Mesendoderm (in vitro differentiated cells): ENCODE data around the gene CD200.
A peak's percentile ranks its signal among the peaks of the same experiment; 100 is the strongest.

Experiments used
- DNase-seq: peaks from one replicate; pipeline ENCODE4 v3.0.0; 2013
- H2AK5ac ChIP-seq: 2 replicates; pipeline ENCODE4 v1.6.1; 2013; ENCODE audit warnings: low read length, inconsistent platforms
- H2BK120ac ChIP-seq: 2 replicates; pipeline ENCODE4 v1.6.1; 2013; ENCODE audit warnings: low read depth, mild to moderate bottlenecking, low read length, moderate library complexity, mixed read lengths
- H2BK15ac ChIP-seq: replicated peaks from 2 replicates; pipeline ENCODE4 v1.6.1; 2013; ENCODE audit warnings: low read depth, mild to moderate bottlenecking, moderate library complexity
- H2BK5ac ChIP-seq: 2 replicates; pipeline ENCODE4 v1.6.1; 2013; ENCODE audit warnings: low read length, inconsistent platforms
- H3K18ac ChIP-seq: 2 replicates; pipeline ENCODE4 v1.6.1; 2013; ENCODE audit warnings: mild to moderate bottlenecking, low read length, mixed read lengths
- H3K23ac ChIP-seq: one replicate; pipeline ENCODE4 v1.6.1; 2013; ENCODE audit warnings: low read length
- H3K27ac ChIP-seq: 2 replicates; pipeline ENCODE4 v1.5.1; 2013; ENCODE audit warnings: low read depth, mild to moderate bottlenecking, inconsistent platforms, low read length, moderate library complexity
- H3K27me3 ChIP-seq: 2 replicates; pipeline ENCODE4 v1.6.1; 2013; ENCODE audit warnings: low read length, control low read depth, mild to moderate bottlenecking, inconsistent platforms; ENCODE audit not compliant: insufficient read depth, poor library complexity
- H3K36me3 ChIP-seq: 2 replicates; pipeline ENCODE4 v1.6.1; 2013; ENCODE audit warnings: low read length, inconsistent platforms; ENCODE audit not compliant: control insufficient read depth, insufficient read depth
- H3K4ac ChIP-seq: one replicate; pipeline ENCODE4 v1.6.1; 2013; ENCODE audit warnings: low read depth, mild to moderate bottlenecking, low read length, moderate library complexity
- H3K4me1 ChIP-seq: 2 replicates; pipeline ENCODE4 v1.6.1; 2013; ENCODE audit warnings: low read depth, low read length, inconsistent platforms; ENCODE audit not compliant: control insufficient read depth
- H3K4me2 ChIP-seq: 2 replicates; pipeline ENCODE4 v1.6.1; 2013; ENCODE audit warnings: low read length
- H3K4me3 ChIP-seq: 2 replicates; pipeline ENCODE4 v1.5.1; 2013; ENCODE audit warnings: mild to moderate bottlenecking, low read length
- H3K56ac ChIP-seq: one replicate; pipeline ENCODE4 v1.6.1; 2013; ENCODE audit warnings: low read length
- H3K79me1 ChIP-seq: 2 replicates; pipeline ENCODE4 v1.6.1; 2013; ENCODE audit warnings: low read length, inconsistent platforms
- H3K79me2 ChIP-seq: 2 replicates; pipeline ENCODE4 v1.6.1; 2013; ENCODE audit warnings: mild to moderate bottlenecking, low read length; ENCODE audit not compliant: control insufficient read depth, insufficient read depth
- H3K9ac ChIP-seq: 2 replicates; pipeline ENCODE4 v1.6.1; 2013; ENCODE audit warnings: low read length, inconsistent platforms
- H4K5ac ChIP-seq: one replicate; pipeline ENCODE4 v1.6.1; 2013; ENCODE audit warnings: low read length
- H4K8ac ChIP-seq: one replicate; pipeline ENCODE4 v1.6.1; 2013; ENCODE audit warnings: low read depth, mild to moderate bottlenecking, control low read depth, low read length, moderate library complexity
- WGBS: extraction: QIAGEN DNeasy Blood & Tissue Kit; methylation state at CpG from one replicate; pipeline ENCODE4 v1.1.7; 2013; ENCODE audit warnings: low lambda C conversion rate, missing lambda C conversion rate; ENCODE audit not compliant: insufficient coverage; ENCODE audit errors: extremely low coverage; 5-methylcytosine and 5-hydroxymethylcytosine counted together

The CD200 gene

GRCh38 chr3:112334691-112335433 lies 1.9 kb downstream of the CD200 start:
- WGBS: no CpG with 5 or more reads among the region's 6 CpGs
- Histone ChIP-seq H2BK5ac (no peak overlapping the region), H3K36me3 (no peaks in the 10 kb centered on the region), H2BK15ac (no peak overlapping the region), H3K9ac (peak overlapping the region; percentile 52), H3K27me3 (no peaks in the 10 kb centered on the region), H3K79me2 (peaks cover 49% of the 10 kb centered on the region), H3K18ac (peak overlapping the region; percentile 39), H3K79me1 (peaks cover 4% of the 10 kb centered on the region), H3K4me2 (peak overlapping the region; percentile 8), H3K4me1 (peaks cover 11% of the 10 kb centered on the region), H3K4me3 (no peak overlapping the region), H3K4ac (no peak overlapping the region), H2BK120ac (no peak overlapping the region), H4K8ac (peak overlapping the region; percentile 43), H2AK5ac (no peak overlapping the region), H3K23ac (no peak overlapping the region), H3K27ac (no peak overlapping the region), H4K5ac (no peak overlapping the region), H3K56ac (peak overlapping the region; percentile 63)
- DNase-seq: no peak

GRCh38 chr3:112335434-112335781 lies 2.5 kb downstream of the CD200 start:
- Histone ChIP-seq H3K23ac (no peak overlapping the region), H3K27ac (no peak overlapping the region), H3K56ac (no peak overlapping the region), H4K5ac (no peak overlapping the region), H2BK5ac (peak overlapping the region; percentile 18), H2BK120ac (no peak overlapping the region), H3K4me3 (no peak overlapping the region), H3K4ac (no peak overlapping the region), H3K4me2 (no peak overlapping the region), H3K4me1 (peaks cover 11% of the 10 kb centered on the region), H2BK15ac (no peak overlapping the region), H3K79me1 (peaks cover 4% of the 10 kb centered on the region), H3K18ac (peak overlapping the region; percentile 64), H4K8ac (no peak overlapping the region), H3K79me2 (peaks cover 50% of the 10 kb centered on the region), H3K36me3 (no peaks in the 10 kb centered on the region), H3K27me3 (no peaks in the 10 kb centered on the region), H2AK5ac (no peak overlapping the region), H3K9ac (no peak overlapping the region)
- peak; percentile 26 for DNase-seq
- no CpG with 5 or more reads among the region's 2 CpGs for WGBS

- Histone ChIP-seq H3K36me3 (no peaks in the 10 kb centered on the region), H3K4ac (no peak overlapping the region), H3K18ac (no peak overlapping the region), H3K4me1 (peaks cover 11% of the 10 kb centered on the region), H4K5ac (no peak overlapping the region), H2BK120ac (no peak overlapping the region), H3K4me3 (no peak overlapping the region), H4K8ac (no peak overlapping the region), H3K56ac (peak overlapping the region; percentile 12), H2AK5ac (no peak overlapping the region), H3K4me2 (no peak overlapping the region), H3K79me1 (peaks cover 8% of the 10 kb centered on the region), H3K27ac (no peak overlapping the region), H2BK15ac (no peak overlapping the region), H3K79me2 (peaks cover 59% of the 10 kb centered on the region), H3K23ac (no peak overlapping the region), H3K27me3 (no peaks in the 10 kb centered on the region), H3K9ac (no peak overlapping the region), H2BK5ac (no peak overlapping the region)
- no CpG with 5 or more reads among the region's 6 CpGs for WGBS
- no peak for DNase-seq
Observed at GRCh38 chr3:112338021-112338726, 5.2 kb downstream of the CD200 start.

DNA sequence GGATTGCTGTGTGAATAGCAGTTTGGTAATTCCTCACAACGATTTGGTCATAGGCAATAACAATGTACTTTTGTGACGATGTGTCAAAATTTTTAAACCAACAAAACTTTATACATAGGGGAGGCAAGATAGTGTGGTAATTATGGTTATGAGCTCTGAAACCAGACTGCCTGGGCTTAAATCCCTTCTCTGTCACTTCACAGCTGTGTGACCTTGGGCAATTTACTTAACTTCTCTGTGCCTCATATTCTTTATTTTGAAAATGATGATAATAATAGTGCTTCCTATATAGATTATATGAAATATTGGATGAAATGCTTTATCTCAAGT lies 5.7 kb downstream of the CD200 start:
- Histone ChIP-seq H3K27ac (no peak overlapping the region), H3K18ac (no peak overlapping the region), H4K5ac (no peak overlapping the region), H2AK5ac (no peak overlapping the region), H3K4me1 (peaks cover 11% of the 10 kb centered on the region), H2BK120ac (no peak overlapping the region), H3K79me1 (peaks cover 10% of the 10 kb centered on the region), H3K23ac (no peak overlapping the region), H3K27me3 (no peaks in the 10 kb centered on the region), H3K4me3 (no peak overlapping the region), H3K4ac (no peak overlapping the region), H2BK5ac (no peak overlapping the region), H3K36me3 (no peaks in the 10 kb centered on the region), H2BK15ac (no peak overlapping the region), H3K4me2 (no peak overlapping the region), H3K9ac (no peak overlapping the region), H3K56ac (peak overlapping the region; percentile 12), H3K79me2 (peaks cover 56% of the 10 kb centered on the region), H4K8ac (no peak overlapping the region)
- WGBS: no CpG with 5 or more reads among the region's 2 CpGs
- no peak for DNase-seq

GRCh38 chr3:112339134-112339533 lies 6.2 kb downstream of the CD200 start:
- H3K79me1 ChIP-seq: peaks cover 10% of the 10 kb centered on the region
- H2BK15ac ChIP-seq: no peak overlapping the region
- no peaks in the 10 kb centered on the region for H3K27me3 ChIP-seq
- peak overlapping the region; percentile 26 for H3K23ac ChIP-seq
- H3K36me3 ChIP-seq: no peaks in the 10 kb centered on the region
- no peak overlapping the region for H2BK120ac ChIP-seq
- H4K8ac ChIP-seq: no peak overlapping the region
- H3K4me3 ChIP-seq: no peak overlapping the region
- H2BK5ac ChIP-seq: no peak overlapping the region
- no peak overlapping the region for H3K27ac ChIP-seq
- peaks cover 11% of the 10 kb centered on the region for H3K4me1 ChIP-seq
- no peak overlapping the region for H3K56ac ChIP-seq
- H3K4me2 ChIP-seq: no peak overlapping the region
- H4K5ac ChIP-seq: no peak overlapping the region
- no peak overlapping the region for H3K4ac ChIP-seq
- H2AK5ac ChIP-seq: no peak overlapping the region
- H3K79me2 ChIP-seq: peaks cover 52% of the 10 kb centered on the region
- no peak for DNase-seq
- H3K18ac ChIP-seq: peak overlapping the region; percentile 69
- no peak overlapping the region for H3K9ac ChIP-seq
